Activated effector memory CD4-positive, alpha-beta T cell treated with Interleukin-2 at 50 U/mL for 16 hours (primary cell): Measurements from ENCODE around the gene PARP1.
"Not testable (repeated sequence)": the region's sequence is repeated elsewhere in the genome, so short reads cannot be mapped to it uniquely, and the experiment has no call there.

ENCODE experiments used
- DNase-seq: peaks from one replicate; pipeline ENCODE4 v3.0.0-alpha.2; 2020

The PARP1 gene

GRCh38 chr1:226428791-226429461 lies 21.0 kb upstream of the PARP1 start:
- DNase-seq = no peak

- DNase-seq = no peak
Measured at GRCh38 chr1:226428348-226428747, 20.5 kb upstream of the PARP1 start.

- no peak for DNase-seq
Measured at GRCh38 chr1:226427131-226427530, 19.2 kb upstream of the PARP1 start.

- not testable (repeated sequence) for DNase-seq
Measured at GRCh38 chr1:226426395-226426794, 18.5 kb upstream of the PARP1 start.

GRCh38 chr1:226425431-226426031 lies 17.6 kb upstream of the PARP1 start:
- DNase-seq = peak; percentile 19

GRCh38 chr1:226425004-226425378 lies 17.1 kb upstream of the PARP1 start:
- DNase-seq = no peak

- no peak for DNase-seq
Measured at GRCh38 chr1:226424221-226425003, 16.5 kb upstream of the PARP1 start.

GRCh38 chr1:226422478-226422877 lies 14.6 kb upstream of the PARP1 start:
- DNase-seq = no peak

- no peak for DNase-seq
Measured at GRCh38 chr1:226420897-226421296, 13.0 kb upstream of the PARP1 start.

GRCh38 chr1:226420328-226420727 lies 12.4 kb upstream of the PARP1 start:
- DNase-seq = no peak

GRCh38 chr1:226419284-226420029 lies 11.6 kb upstream of the PARP1 start:
- no peak for DNase-seq

- DNase-seq = no peak
Measured at GRCh38 chr1:226417830-226418546, 10.1 kb upstream of the PARP1 start.

GRCh38 chr1:226417350-226417749 lies 9.5 kb upstream of the PARP1 start:
- no peak for DNase-seq

GRCh38 chr1:226414098-226414698 lies 6.3 kb upstream of the PARP1 start:
- DNase-seq = no peak

GRCh38 chr1:226411619-226412018 lies 3.7 kb upstream of the PARP1 start:
- no peak for DNase-seq

- DNase-seq = no peak
Measured at GRCh38 chr1:226410958-226411357, 3.1 kb upstream of the PARP1 start.

- no peak for DNase-seq
Measured at GRCh38 chr1:226409392-226409791, 1.5 kb upstream of the PARP1 start.

GRCh38 chr1:226408285-226409184 lies 642 bp upstream of the PARP1 start:
- no peak for DNase-seq

- no peak for DNase-seq
Measured at GRCh38 chr1:226407199-226407496, 745 bp downstream of the PARP1 start.

- no peak for DNase-seq
Measured at GRCh38 chr1:226406401-226406881, 1.5 kb downstream of the PARP1 start.

- no peak for DNase-seq
Measured at GRCh38 chr1:226405411-226405988, 2.4 kb downstream of the PARP1 start.
